OCI-M2 (cell line): ENCODE measurements around the gene HERC4.
"Not testable (repeated sequence)": the region's sequence is repeated elsewhere in the genome, so short reads cannot be mapped to it uniquely, and the experiment has no call there.

Source experiments
- DNase-seq: peaks from one replicate; lab custom pipeline; 2025; ENCODE audit not compliant: unreplicated experiment; lab: John Stamatoyannopoulos, UW

The HERC4 gene

GRCh38 chr10:67971311-67971710, 103.8 kb downstream of the HERC4 start:
- DNase-seq: no peak

- no peak for DNase-seq
Observed at GRCh38 chr10:67969875-67970274, 105.2 kb downstream of the HERC4 start.

GRCh38 chr10:67966035-67966434, 109.0 kb downstream of the HERC4 start:
- DNase-seq: not testable (repeated sequence)

- DNase-seq: no peak
Observed at GRCh38 chr10:67965456-67965855, 109.6 kb downstream of the HERC4 start.

- no peak for DNase-seq
Observed at GRCh38 chr10:67959839-67960476, 115.1 kb downstream of the HERC4 start.

GRCh38 chr10:67955614-67956013, 119.5 kb downstream of the HERC4 start:
- DNase-seq: no peak

- no peak for DNase-seq
Observed at GRCh38 chr10:67943917-67944316, 131.2 kb downstream of the HERC4 start.

- no peak for DNase-seq
Observed at GRCh38 chr10:67936416-67936815, 138.7 kb downstream of the HERC4 start.

- DNase-seq: no peak
Observed at GRCh38 chr10:67935223-67935622, 139.9 kb downstream of the HERC4 start.

- no peak for DNase-seq
Observed at GRCh38 chr10:67934336-67934735, 140.7 kb downstream of the HERC4 start.

GRCh38 chr10:67933199-67933598, 141.9 kb downstream of the HERC4 start:
- DNase-seq: no peak

- DNase-seq: no peak
Observed at GRCh38 chr10:67926951-67927350, 148.1 kb downstream of the HERC4 start.

GRCh38 chr10:67925449-67926005, 149.6 kb downstream of the HERC4 start:
- DNase-seq: no peak

- DNase-seq: no peak
Observed at GRCh38 chr10:67924136-67924535, 150.9 kb downstream of the HERC4 start.

- DNase-seq: no peak
Observed at GRCh38 chr10:67923551-67923950, 151.5 kb downstream of the HERC4 start.

GRCh38 chr10:67921065-67921464, 154.0 kb downstream of the HERC4 start:
- DNase-seq: no peak

GRCh38 chr10:67917679-67918078, 157.4 kb downstream of the HERC4 start:
- no peak for DNase-seq

GRCh38 chr10:67917169-67917568, 157.9 kb downstream of the HERC4 start:
- DNase-seq: no peak

- DNase-seq: no peak
Observed at GRCh38 chr10:67914777-67915340, 160.2 kb downstream of the HERC4 start.

GRCh38 chr10:67912331-67912946, 162.6 kb downstream of the HERC4 start:
- no peak for DNase-seq

- DNase-seq: no peak
Observed at GRCh38 chr10:67903581-67903980, 171.5 kb downstream of the HERC4 start.

- no peak for DNase-seq
Observed at GRCh38 chr10:67893637-67894036, 181.4 kb downstream of the HERC4 start.
